ENCODE data around the gene KCNN2.

Gene KCNN2

GRCh38 chr5:114362977-114363761 is 1.3 kb downstream of the KCNN2 start:
- no peak for DNase-seq

GRCh38 chr5:114363837-114364236 is 2.0 kb downstream of the KCNN2 start:
- DNase-seq, result no peak

- DNase-seq, result no peak
Measured at GRCh38 chr5:114367029-114367428, 5.2 kb downstream of the KCNN2 start.

- DNase-seq, result no peak
Measured at GRCh38 chr5:114369680-114370417, 8.0 kb downstream of the KCNN2 start.

- DNase-seq, result no peak
Measured at GRCh38 chr5:114377050-114377844, 15.4 kb downstream of the KCNN2 start.

GRCh38 chr5:114377946-114378345 is 16.1 kb downstream of the KCNN2 start:
- no peak for DNase-seq

GRCh38 chr5:114380721-114381120 is 18.9 kb downstream of the KCNN2 start:
- DNase-seq, result no peak

GRCh38 chr5:114387433-114387832 is 25.6 kb downstream of the KCNN2 start:
- DNase-seq, result no peak

- DNase-seq, result no peak
Measured at GRCh38 chr5:114390431-114390830, 28.6 kb downstream of the KCNN2 start.

- no peak for DNase-seq
Measured at GRCh38 chr5:114391321-114391720, 29.5 kb downstream of the KCNN2 start.

GRCh38 chr5:114393159-114393558 is 31.3 kb downstream of the KCNN2 start:
- no peak for DNase-seq

GRCh38 chr5:114402206-114402605 is 40.3 kb downstream of the KCNN2 start:
- no peak for DNase-seq

- no peak for DNase-seq
Measured at GRCh38 chr5:114407783-114408182, 45.9 kb downstream of the KCNN2 start.

GRCh38 chr5:114408847-114409246 is 47.0 kb downstream of the KCNN2 start:
- DNase-seq, result no peak

GRCh38 chr5:114411380-114411931 is 49.6 kb downstream of the KCNN2 start:
- no peak for DNase-seq

GRCh38 chr5:114412510-114413171 is 50.8 kb downstream of the KCNN2 start:
- DNase-seq, result no peak

GRCh38 chr5:114415760-114416159 is 53.9 kb downstream of the KCNN2 start:
- no peak for DNase-seq

- no peak for DNase-seq
Measured at GRCh38 chr5:114416254-114416653, 54.4 kb downstream of the KCNN2 start.

- DNase-seq, result no peak
Measured at GRCh38 chr5:114417519-114417918, 55.6 kb downstream of the KCNN2 start.

- no peak for DNase-seq
Measured at GRCh38 chr5:114418176-114419066, 56.6 kb downstream of the KCNN2 start.

GRCh38 chr5:114419067-114419388 is 57.2 kb downstream of the KCNN2 start:
- DNase-seq, result no peak

- no peak for DNase-seq
Measured at GRCh38 chr5:114419959-114420358, 58.1 kb downstream of the KCNN2 start.

All from 8988T (cell line).